Omental fat pad (tissue), 4 donors: ENCODE measurements around the gene CC2D1A. TPM values are rescaled to one million over a fixed set of nuclear protein-coding genes. Genes with fewer than 3 reads are reported as not detected.

ENCODE experiments used
- ATAC-seq: fragments of 150-250 bp; one replicate; pipeline ENCODE4 v1.9.1; 2016; ENCODE audit warnings: mild to moderate bottlenecking, moderate library complexity; ENCODE audit not compliant: low FRiP score
- DNase-seq: peaks from one replicate; pipeline ENCODE4 v3.0.0-alpha.2; 2019; ENCODE audit warnings: low spot score
- CTCF ChIP-seq, 3 donors: fragments of 450-650 bp; IDR thresholded peaks; one replicate each; pipeline ENCODE4 v1.5.1; 2016 to 2017; ENCODE audit warnings: antibody characterized with exemption in 3 of 3, mild to moderate bottlenecking in 3 of 3, moderate library complexity in 2 of 3
- total RNA-seq, 4 donors: library from RNA; depleted of rRNA; stranded (reverse); fragments of >200 nt; gene quantifications; one replicate each; pipeline ENCODE4 v1.1.0, GENCODE V29; 2016

CC2D1A gene
- total RNA-seq, 4 donors from 2014 or later = 12.3 to 24.9 (median 15.6) TPM

- ATAC-seq (peak; percentile 97), DNase-seq (peak; percentile 97)
- TF ChIP-seq CTCF (IDR thresholded peaks at IDR 0.05) = peak in 2 of 3 donors; percentile 98
These were observed 25.6 kb upstream of the CC2D1A start for GRCh38 chr19:13880059-13881043.

- DNase-seq (no peak), ATAC-seq (no peak)
- TF ChIP-seq CTCF (IDR thresholded peaks at IDR 0.05) = no peak
These were observed 24.7 kb upstream of the CC2D1A start for GRCh38 chr19:13881251-13881691.

- TF ChIP-seq CTCF (IDR thresholded peaks at IDR 0.05) = no peak
- no peak for ATAC-seq
- DNase-seq = no peak
These were observed 24.1 kb upstream of the CC2D1A start for GRCh38 chr19:13881692-13882418.

GRCh38 chr19:13882419-13882795, 23.6 kb upstream of the CC2D1A start:
- TF ChIP-seq CTCF (IDR thresholded peaks at IDR 0.05) = no peak
- ATAC-seq = no peak
- no peak for DNase-seq

GRCh38 chr19:13882836-13883235, 23.2 kb upstream of the CC2D1A start:
- no peak for TF ChIP-seq CTCF (IDR thresholded peaks at IDR 0.05)
- no peak for DNase-seq
- ATAC-seq = no peak

GRCh38 chr19:13883516-13884064, 22.4 kb upstream of the CC2D1A start:
- no peak for ATAC-seq
- DNase-seq = no peak
- no peak for TF ChIP-seq CTCF (IDR thresholded peaks at IDR 0.05)
